ENCODE data around the gene RGS3.

RGS3 gene

DNA sequence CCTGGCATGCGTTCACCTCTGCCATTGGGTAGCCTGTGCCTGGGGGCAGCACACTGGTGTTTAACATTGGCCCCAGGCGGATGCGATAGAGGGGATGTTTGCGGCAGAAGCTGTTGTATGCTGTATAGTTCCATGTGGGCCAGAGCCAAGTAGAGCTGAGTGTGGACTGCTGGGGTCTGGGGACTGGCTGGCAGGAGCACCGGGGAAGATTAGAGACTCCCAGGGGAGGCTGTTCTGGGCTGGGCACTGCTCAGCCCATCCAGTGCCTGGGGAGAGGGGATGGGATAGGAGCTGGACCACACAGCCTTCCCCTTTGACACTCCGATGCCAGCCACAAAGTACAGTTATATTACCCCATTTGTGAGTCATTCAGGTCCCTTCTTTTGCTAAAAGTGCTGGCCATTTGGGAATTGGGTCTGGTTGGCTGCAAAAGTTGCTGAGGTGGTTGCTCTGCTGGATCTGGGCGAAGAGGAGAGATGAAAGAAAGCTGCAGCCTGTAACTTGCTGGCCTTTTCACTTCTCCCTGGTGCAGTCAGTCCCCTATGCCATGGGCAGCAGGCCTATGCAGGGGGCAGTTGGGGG lies 73.8 kb downstream of the RGS3 start:
- Histone ChIP-seq H3K27ac (no peak overlapping the region), H3K27me3 (replicated peaks) (no peaks in the 10 kb centered on the region), H3K4me3 (ENCODE audit: low read depth, low read length) (no peak overlapping the region), H3K36me3 (replicated peaks) (no peaks in the 10 kb centered on the region)
- TF ChIP-seq, protein P1, sequence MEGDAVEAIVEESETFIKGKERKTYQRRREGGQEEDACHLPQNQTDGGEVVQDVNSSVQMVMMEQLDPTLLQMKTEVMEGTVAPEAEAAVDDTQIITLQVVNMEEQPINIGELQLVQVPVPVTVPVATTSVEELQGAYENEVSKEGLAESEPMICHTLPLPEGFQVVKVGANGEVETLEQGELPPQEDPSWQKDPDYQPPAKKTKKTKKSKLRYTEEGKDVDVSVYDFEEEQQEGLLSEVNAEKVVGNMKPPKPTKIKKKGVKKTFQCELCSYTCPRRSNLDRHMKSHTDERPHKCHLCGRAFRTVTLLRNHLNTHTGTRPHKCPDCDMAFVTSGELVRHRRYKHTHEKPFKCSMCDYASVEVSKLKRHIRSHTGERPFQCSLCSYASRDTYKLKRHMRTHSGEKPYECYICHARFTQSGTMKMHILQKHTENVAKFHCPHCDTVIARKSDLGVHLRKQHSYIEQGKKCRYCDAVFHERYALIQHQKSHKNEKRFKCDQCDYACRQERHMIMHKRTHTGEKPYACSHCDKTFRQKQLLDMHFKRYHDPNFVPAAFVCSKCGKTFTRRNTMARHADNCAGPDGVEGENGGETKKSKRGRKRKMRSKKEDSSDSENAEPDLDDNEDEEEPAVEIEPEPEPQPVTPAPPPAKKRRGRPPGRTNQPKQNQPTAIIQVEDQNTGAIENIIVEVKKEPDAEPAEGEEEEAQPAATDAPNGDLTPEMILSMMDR (IDR thresholded peaks at IDR 0.05; ENCODE audit: low read depth, low read length, missing control alignments) = no peak
- in situ Hi-C loops (cut with HindIII; ENCODE audit: low pct_ligation_motif_present, low sequenced_read_pairs) = no loop called here
- no peak for DNase-seq

DNA sequence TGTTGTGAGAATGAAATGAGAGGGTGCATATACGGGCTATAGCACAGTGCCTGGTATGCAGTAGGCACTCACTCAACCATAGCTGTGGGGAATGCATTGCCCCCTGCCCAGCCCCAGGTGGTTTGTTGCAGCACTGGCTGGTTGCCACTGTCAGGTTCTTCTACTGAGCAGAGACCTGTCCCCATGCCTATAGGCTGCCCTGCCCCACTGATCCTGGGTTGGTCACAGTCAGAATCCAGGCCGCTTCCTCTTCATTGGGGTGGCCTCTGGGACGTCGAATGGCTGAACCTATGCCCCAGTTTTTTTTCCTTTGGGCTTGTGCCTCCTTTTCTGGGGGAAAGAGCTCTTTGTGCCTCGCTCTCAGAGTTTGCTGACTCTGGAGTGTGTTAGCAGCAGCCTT lies 74.6 kb downstream of the RGS3 start:
- Histone ChIP-seq H3K4me3 (ENCODE audit: low read depth, low read length) (no peak overlapping the region), H3K27ac (no peak overlapping the region), H3K36me3 (replicated peaks) (no peaks in the 10 kb centered on the region), H3K27me3 (replicated peaks) (no peaks in the 10 kb centered on the region)
- in situ Hi-C loops (cut with HindIII; ENCODE audit: low pct_ligation_motif_present, low sequenced_read_pairs) = no loop called here
- no peak for DNase-seq
- TF ChIP-seq, protein P1 (IDR thresholded peaks at IDR 0.05; ENCODE audit: low read depth, low read length, missing control alignments) = no peak

DNA sequence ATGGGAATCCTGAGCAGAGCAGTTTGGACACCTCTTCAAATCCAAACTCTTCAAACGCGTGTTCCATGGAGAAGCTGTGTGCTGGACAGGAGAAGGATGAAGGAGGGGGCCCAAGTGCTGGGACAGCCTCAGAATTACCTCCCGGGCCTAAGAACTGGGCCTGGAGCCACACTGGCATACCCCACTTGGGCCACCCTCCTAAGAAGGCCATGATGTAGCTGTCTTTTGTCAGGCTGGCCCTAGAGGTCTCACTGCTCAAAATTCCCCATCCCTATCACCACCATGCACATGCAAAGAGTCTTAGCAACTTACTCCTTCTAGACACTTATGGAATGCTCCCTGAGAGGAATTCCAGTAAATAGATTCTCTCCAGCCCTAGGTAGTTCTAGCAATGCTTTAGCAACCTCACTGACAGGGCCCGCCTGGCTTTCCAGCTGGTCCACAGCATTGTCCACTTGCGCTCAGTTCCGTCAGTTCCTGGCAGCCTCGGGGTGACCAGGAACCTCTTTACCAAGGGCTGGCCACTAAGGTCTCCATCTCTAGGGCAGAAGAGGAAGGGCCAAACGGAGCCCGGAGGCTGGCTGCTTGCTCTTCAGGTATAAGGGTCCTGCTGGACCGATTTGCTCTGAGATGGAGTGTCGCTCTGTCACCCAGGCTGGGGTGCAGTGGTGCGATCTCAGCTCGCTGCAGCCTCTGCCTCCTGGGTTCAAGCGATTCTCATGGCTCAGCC lies 75.3 kb downstream of the RGS3 start:
- no peaks in the 10 kb centered on the region for H3K27me3 ChIP-seq (replicated peaks)
- TF ChIP-seq, protein P1 (IDR thresholded peaks at IDR 0.05; ENCODE audit: low read depth, low read length, missing control alignments) = no peak
- DNase-seq = no peak
- no peak overlapping the region for H3K4me3 ChIP-seq (ENCODE audit: low read depth, low read length)
- in situ Hi-C loops (cut with HindIII; ENCODE audit: low pct_ligation_motif_present, low sequenced_read_pairs) = no loop called here
- no peaks in the 10 kb centered on the region for H3K36me3 ChIP-seq (replicated peaks)
- H3K27ac ChIP-seq = no peak overlapping the region

DNA sequence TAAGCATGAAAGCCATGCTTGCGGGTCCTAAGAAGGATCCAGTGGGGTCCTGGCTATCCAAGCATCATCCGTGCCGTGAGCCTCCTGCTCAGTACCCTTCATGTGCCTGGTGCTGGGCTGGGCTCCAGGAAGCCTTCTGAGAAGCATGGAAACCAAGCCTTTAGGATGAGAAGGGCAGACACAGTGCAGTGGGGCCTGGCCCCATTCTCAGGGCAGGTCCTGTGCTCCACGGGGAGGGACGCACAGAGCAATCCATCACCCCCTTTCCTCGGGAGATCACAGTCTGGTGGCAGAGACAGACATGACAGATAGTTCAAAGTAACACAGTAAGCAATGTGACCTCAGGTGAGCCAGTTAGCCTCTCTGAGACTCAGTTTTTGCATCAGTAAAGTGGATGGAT lies 76.9 kb downstream of the RGS3 start:
- in situ Hi-C loops (cut with HindIII; ENCODE audit: low pct_ligation_motif_present, low sequenced_read_pairs) = no loop called here
- no peaks in the 10 kb centered on the region for H3K36me3 ChIP-seq (replicated peaks)
- no peak for DNase-seq
- H3K4me3 ChIP-seq (ENCODE audit: low read depth, low read length) = no peak overlapping the region
- H3K27ac ChIP-seq = no peak overlapping the region
- H3K27me3 ChIP-seq (replicated peaks) = no peaks in the 10 kb centered on the region
- TF ChIP-seq, protein P1 (IDR thresholded peaks at IDR 0.05; ENCODE audit: low read depth, low read length, missing control alignments) = no peak

DNA sequence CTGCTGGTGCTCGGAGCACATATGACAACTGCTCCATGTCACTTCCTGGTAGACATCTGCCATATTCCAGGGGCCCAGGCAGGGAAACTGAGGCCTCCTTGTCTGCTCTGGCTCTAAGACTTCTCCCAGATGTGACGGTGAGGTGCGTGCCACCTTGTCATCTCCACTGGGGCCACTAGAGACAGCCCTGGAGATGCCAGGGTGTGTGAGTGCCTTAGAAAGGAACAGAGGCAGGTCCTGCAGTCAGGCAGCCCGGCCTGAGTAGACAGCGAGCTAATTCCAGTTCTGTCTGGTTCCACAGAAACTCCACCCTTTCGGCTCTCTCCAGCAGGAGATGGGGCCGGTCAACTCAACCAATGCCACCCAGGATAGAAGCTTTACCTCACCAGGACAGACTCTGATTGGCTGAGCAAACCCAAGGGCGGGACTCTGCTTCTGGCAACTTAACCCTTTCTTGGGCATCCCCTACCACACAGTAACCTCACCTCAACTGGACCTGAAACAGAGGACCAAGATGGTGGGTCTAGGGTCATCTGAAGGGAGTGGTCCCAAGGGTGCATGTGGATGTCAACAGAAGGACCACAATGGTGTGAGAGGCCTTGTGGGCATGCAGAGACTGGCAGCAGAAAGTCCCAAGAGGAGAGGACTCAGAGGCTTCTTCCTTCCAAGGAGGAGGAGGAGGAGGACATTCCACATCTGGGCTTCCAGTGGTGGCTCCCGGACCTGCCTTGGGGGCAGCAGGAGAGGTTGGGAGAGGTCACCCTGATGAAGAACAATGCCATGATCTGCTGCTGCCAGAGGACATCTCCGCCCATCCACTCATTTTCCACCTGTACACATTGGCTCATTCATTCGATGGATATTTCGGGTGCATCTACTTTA lies 77.7 kb downstream of the RGS3 start:
- DNase-seq = peak; percentile 75
- Histone ChIP-seq H3K4me3 (ENCODE audit: low read depth, low read length) (no peak overlapping the region), H3K27me3 (replicated peaks) (no peaks in the 10 kb centered on the region), H3K36me3 (replicated peaks) (no peaks in the 10 kb centered on the region), H3K27ac (no peak overlapping the region)
- in situ Hi-C loops (cut with HindIII; ENCODE audit: low pct_ligation_motif_present, low sequenced_read_pairs) = no loop called here
- TF ChIP-seq, protein P1 (IDR thresholded peaks at IDR 0.05; ENCODE audit: low read depth, low read length, missing control alignments) = no peak

Measured in brain microvascular endothelial cell (primary cell).